RWPE1 (cell line): Measurements from ENCODE around the gene IFNLR1.
"Not testable (repeated sequence)": the region's sequence is repeated elsewhere in the genome, so short reads cannot be mapped to it uniquely, and the experiment has no call there.

Experiments
- CTCF ChIA-PET: fragments of 350-600 bp; sonication (Branson Sonifier 250); formaldehyde crosslinking; extraction: SDS; loops from one replicate; lab custom pipeline; 2021; lab: Yijun Ruan, JAX
- POLR2A ChIA-PET: fragments of 400-600 bp; formaldehyde crosslinking; extraction: SDS; loops from one replicate; lab custom pipeline; 2020; ENCODE audit warnings: antibody characterized with exemption; ENCODE audit not compliant: low non-redundant PET; lab: Yijun Ruan, JAX
- DNase-seq: peaks from one replicate; pipeline ENCODE4 v3.0.0; 2012; ENCODE audit warnings: low spot score
- H3K27ac ChIP-seq: fragments of 450-650 bp; 2 replicates; pipeline ENCODE4 v1.5.1; 2017
- TF ChIP-seq, protein P1 (sequence below): fragments of 450-650 bp; conservative IDR thresholded peaks from 2 replicates; pipeline ENCODE4 v1.5.1; 2017; ENCODE audit warnings: low read depth, mild to moderate bottlenecking

The IFNLR1 gene

GRCh38 chr1:24216276-24217074 is 29.4 kb upstream of the IFNLR1 start:
- TF ChIP-seq, protein P1, sequence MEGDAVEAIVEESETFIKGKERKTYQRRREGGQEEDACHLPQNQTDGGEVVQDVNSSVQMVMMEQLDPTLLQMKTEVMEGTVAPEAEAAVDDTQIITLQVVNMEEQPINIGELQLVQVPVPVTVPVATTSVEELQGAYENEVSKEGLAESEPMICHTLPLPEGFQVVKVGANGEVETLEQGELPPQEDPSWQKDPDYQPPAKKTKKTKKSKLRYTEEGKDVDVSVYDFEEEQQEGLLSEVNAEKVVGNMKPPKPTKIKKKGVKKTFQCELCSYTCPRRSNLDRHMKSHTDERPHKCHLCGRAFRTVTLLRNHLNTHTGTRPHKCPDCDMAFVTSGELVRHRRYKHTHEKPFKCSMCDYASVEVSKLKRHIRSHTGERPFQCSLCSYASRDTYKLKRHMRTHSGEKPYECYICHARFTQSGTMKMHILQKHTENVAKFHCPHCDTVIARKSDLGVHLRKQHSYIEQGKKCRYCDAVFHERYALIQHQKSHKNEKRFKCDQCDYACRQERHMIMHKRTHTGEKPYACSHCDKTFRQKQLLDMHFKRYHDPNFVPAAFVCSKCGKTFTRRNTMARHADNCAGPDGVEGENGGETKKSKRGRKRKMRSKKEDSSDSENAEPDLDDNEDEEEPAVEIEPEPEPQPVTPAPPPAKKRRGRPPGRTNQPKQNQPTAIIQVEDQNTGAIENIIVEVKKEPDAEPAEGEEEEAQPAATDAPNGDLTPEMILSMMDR: no peak
- CTCF ChIA-PET: no interaction called here

GRCh38 chr1:24215226-24215814 is 28.2 kb upstream of the IFNLR1 start:
- TF ChIP-seq, protein P1: no peak
- CTCF ChIA-PET: interaction anchor here (0.8 kb wide), 1 partner anchor 372 kb away, joined by 4 read pairs; no protein-coding TSS in a partner anchor
- H3K27ac ChIP-seq: peak overlapping the region; percentile 87
- DNase-seq: no peak
- POLR2A ChIA-PET: no interaction called here

More at GRCh38 chr1:24216276-24217074, 29.4 kb upstream of the IFNLR1 start:
- no peak for DNase-seq
- H3K27ac ChIP-seq: peak overlapping the region; percentile 87
- POLR2A ChIA-PET: no interaction called here

- ChIA-PET CTCF (no interaction called here), POLR2A (no interaction called here)
- DNase-seq: no peak
- no peak overlapping the region for H3K27ac ChIP-seq
- TF ChIP-seq, protein P1: no peak
Observed at GRCh38 chr1:24212376-24212775, 25.3 kb upstream of the IFNLR1 start.

- DNase-seq: no peak
- ChIA-PET POLR2A (no interaction called here), CTCF (interaction anchor here (0.6 kb wide), 1 partner anchor 189 kb away, joined by 4 read pairs; no protein-coding TSS in a partner anchor)
- no peak overlapping the region for H3K27ac ChIP-seq
- TF ChIP-seq, protein P1: no peak
Observed at GRCh38 chr1:24210195-24210627, 23.1 kb upstream of the IFNLR1 start.

GRCh38 chr1:24209097-24209496 is 22.0 kb upstream of the IFNLR1 start:
- ChIA-PET POLR2A (no interaction called here), CTCF (interaction anchor here (0.7 kb wide), 1 partner anchor 209 kb away, joined by 3 read pairs; no protein-coding TSS in a partner anchor)
- no peak overlapping the region for H3K27ac ChIP-seq
- no peak for DNase-seq
- TF ChIP-seq, protein P1: no peak

DNA sequence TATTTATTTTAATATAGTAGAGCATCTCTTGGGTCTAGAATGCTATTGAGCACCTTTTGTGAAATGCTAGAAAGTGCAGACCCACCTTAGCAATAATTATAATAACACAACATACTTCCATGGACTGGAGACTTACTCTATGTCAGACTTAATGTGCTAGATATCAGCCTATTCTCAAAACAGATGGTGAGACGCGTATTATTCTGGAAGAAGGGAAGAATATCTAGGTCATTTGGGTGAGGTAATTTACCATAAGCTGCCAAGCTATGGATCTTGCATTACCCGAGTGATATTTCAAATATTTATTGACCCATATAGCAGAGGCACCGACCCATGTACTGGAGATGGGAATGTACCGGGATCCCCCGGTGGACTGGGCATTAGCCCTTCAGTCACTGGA is 20.6 kb upstream of the IFNLR1 start:
- ChIA-PET CTCF (interaction anchor here (0.6 kb wide), 2 partner anchors 80 to 183 kb away, joined by 3 read pairs; no protein-coding TSS in a partner anchor), POLR2A (no interaction called here)
- no peak for DNase-seq
- H3K27ac ChIP-seq: no peak overlapping the region
- TF ChIP-seq, protein P1: no peak

DNA sequence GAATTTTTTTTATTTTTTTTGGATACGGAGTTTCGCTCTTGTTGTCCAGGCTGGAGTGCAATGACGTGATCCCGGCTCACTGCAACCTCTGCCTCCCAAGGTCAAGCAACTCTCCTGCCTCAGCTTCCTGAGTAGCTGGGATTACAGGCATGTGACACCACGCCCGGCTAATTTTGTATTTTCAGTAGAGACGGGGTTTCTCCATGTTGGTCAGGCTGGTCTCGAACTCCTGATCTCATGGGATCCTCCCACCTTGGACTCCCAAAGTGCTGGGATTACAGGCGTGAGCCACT is 20.3 kb upstream of the IFNLR1 start:
- CTCF ChIA-PET: interaction anchor here (0.6 kb wide), 2 partner anchors 81 to 184 kb away, joined by 3 read pairs; no protein-coding TSS in a partner anchor
- POLR2A ChIA-PET, DNase-seq, H3K27ac ChIP-seq: not testable (repeated sequence)
